ENCODE measurements around the gene TCF15. TPM values are rescaled to one million over a fixed set of nuclear protein-coding genes. Genes with fewer than 3 reads are reported as not detected.

TCF15 gene
- total and polyA plus RNA-seq, 2 of the 13 experiments (the other 11 are each of a cell fraction or from before 2014, with no cell fraction given): not detected

DNA sequence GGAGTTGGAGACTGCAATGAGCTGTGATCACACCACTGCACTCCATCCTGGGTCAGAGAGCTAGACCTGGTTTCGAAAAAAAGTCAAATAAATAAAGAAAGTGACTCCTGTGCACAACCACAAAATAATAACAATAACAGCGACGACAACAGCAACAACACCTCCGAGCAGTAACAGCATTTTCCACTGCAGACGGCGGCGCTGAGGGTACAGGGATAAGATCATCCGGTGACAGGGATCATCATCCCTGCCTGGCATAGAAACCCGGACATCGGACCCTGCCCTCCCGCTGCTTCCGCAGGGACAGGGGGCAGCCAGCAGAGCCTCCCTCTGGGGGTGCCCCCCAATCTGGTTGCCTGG lies 31.4 kb upstream of the TCF15 start (continued):
- TF ChIP-seq NFKB2 (CRISPR knock-in tag; IDR thresholded peaks at IDR 0.05; ENCODE audit: borderline replicate concordance): 0 out of 2 replicates have a peak, but pooled peaks have one; percentile 33
- no peak for TF ChIP-seq WIZ (CRISPR knock-in tag; IDR thresholded peaks at IDR 0.05)
- TF ChIP-seq U2AF1 (optimal IDR thresholded peaks at IDR 0.05; ENCODE audit: low read depth, low read length): no peak
- peak in 1 of 2 experiments; percentile 57; a peak in 1 of 4 replicates for TF ChIP-seq EP300 (IDR thresholded peaks at IDR 0.05; ENCODE audit: low read depth in 2 of 2, low read length in 2 of 2)
- no peak; the same call in 1 of the 2 replicates for TF ChIP-seq EP300 (CRISPR knock-in tag; IDR thresholded peaks at IDR 0.05; ENCODE audit: borderline replicate concordance)
- TF ChIP-seq REPIN1 (CRISPR knock-in tag; IDR thresholded peaks at IDR 0.05; ENCODE audit: borderline replicate concordance, low read depth): peak; percentile 79; the same call in 1 of the 2 replicates
- TF ChIP-seq ZNF451 (CRISPR knock-in tag; IDR thresholded peaks at IDR 0.05): 0 out of 2 replicates have a peak, but pooled peaks have one; percentile 23
- TF ChIP-seq, protein P1, sequence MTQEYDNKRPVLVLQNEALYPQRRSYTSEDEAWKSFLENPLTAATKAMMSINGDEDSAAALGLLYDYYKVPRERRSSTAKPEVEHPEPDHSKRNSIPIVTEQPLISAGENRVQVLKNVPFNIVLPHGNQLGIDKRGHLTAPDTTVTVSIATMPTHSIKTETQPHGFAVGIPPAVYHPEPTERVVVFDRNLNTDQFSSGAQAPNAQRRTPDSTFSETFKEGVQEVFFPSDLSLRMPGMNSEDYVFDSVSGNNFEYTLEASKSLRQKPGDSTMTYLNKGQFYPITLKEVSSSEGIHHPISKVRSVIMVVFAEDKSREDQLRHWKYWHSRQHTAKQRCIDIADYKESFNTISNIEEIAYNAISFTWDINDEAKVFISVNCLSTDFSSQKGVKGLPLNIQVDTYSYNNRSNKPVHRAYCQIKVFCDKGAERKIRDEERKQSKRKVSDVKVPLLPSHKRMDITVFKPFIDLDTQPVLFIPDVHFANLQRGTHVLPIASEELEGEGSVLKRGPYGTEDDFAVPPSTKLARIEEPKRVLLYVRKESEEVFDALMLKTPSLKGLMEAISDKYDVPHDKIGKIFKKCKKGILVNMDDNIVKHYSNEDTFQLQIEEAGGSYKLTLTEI (CRISPR knock-in tag; conservative IDR thresholded peaks at IDR 0.05): no peak
- TF ChIP-seq ZSCAN9 (CRISPR knock-in tag; IDR thresholded peaks at IDR 0.05; ENCODE audit: borderline replicate concordance): no peak
- TF ChIP-seq REXO4 (CRISPR knock-in tag; IDR thresholded peaks at IDR 0.05; ENCODE audit: borderline replicate concordance): no peak
- peak; percentile 59; the same call in 1 of the 2 replicates for TF ChIP-seq NCOR1 (IDR thresholded peaks at IDR 0.05; ENCODE audit: borderline replicate concordance, low read length)
- peak; percentile 73; the same call in 1 of the 2 replicates for TF ChIP-seq HDAC2 (CRISPR knock-in tag; IDR thresholded peaks at IDR 0.05)
- peak; percentile 80 for TF ChIP-seq ELF1 (CRISPR knock-in tag; IDR thresholded peaks at IDR 0.05)
- TF ChIP-seq, protein P2, sequence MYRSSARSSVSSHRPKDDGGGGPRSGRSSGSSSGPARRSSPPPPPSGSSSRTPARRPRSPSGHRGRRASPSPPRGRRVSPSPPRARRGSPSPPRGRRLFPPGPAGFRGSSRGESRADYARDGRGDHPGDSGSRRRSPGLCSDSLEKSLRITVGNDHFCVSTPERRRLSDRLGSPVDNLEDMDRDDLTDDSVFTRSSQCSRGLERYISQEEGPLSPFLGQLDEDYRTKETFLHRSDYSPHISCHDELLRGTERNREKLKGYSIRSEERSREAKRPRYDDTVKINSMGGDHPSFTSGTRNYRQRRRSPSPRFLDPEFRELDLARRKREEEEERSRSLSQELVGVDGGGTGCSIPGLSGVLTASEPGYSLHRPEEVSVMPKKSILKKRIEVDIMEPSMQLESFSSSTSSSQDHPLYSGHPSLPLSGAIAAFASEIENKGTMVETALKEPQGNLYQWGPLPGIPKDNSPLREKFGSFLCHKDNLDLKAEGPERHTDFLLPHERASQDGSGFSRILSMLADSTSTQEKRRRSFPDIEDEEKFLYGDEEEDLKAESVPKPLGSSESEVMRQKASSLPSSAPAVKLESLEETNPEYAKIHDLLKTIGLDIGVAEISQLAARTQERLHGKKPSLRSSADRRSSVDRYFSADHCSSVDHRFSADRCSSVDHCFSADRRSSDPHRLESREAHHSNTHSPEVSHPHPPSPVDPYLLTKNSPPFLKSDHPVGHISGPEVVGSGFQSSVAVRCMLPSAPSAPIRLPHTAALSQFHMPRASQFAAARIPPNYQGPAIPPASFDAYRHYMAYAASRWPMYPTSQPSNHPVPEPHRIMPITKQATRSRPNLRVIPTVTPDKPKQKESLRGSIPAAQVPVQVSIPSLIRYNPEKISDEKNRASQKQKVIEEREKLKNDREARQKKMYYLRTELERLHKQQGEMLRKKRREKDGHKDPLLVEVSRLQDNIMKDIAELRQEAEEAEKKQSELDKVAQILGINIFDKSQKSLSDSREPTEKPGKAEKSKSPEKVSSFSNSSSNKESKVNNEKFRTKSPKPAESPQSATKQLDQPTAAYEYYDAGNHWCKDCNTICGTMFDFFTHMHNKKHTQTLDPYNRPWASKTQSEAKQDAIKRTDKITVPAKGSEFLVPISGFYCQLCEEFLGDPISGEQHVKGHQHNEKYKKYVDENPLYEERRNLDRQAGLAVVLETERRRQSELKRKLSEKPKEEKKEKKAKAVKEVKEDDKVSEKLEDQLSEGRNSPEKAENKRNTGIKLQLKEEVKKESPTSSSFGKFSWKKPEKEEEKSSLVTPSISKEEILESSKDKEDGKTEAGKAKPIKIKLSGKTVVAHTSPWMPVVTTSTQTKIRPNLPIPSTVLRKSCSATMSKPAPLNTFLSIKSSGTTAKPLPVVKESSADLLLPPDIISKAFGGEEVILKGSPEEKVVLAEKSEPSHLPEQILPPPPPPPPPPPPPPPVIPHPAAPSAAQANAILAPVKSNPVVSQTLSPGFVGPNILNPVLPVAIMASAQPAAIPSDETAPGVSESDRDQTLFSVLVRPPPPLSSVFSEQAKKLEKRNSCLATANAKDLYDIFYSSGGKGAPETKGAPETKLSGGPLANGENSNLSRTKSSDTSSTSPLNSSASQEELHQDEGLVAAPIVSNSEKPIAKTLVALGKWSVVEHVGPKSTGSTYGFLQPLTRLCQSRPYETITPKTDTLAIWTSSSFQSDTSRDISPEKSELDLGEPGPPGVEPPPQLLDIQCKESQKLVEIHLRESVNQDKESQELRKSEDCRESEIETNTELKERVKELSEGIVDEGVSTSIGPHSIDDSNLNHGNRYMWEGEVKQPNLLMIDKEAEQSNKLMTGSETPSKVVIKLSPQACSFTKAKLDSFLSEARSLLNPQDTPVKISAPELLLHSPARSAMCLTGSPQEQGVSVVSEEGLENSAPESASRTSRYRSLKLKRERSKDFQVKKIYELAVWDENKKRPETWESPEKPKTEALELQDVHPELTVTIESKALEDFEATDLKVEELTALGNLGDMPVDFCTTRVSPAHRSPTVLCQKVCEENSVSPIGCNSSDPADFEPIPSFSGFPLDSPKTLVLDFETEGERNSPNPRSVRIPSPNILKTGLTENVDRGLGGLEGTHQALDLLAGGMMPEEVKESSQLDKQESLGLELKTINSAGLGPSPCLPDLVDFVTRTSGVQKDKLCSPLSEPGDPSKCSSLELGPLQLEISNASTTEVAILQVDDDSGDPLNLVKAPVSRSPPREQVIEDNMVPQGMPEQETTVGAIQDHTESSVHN (CRISPR knock-in tag; IDR thresholded peaks at IDR 0.05): no peak
- TF ChIP-seq, protein P3, sequence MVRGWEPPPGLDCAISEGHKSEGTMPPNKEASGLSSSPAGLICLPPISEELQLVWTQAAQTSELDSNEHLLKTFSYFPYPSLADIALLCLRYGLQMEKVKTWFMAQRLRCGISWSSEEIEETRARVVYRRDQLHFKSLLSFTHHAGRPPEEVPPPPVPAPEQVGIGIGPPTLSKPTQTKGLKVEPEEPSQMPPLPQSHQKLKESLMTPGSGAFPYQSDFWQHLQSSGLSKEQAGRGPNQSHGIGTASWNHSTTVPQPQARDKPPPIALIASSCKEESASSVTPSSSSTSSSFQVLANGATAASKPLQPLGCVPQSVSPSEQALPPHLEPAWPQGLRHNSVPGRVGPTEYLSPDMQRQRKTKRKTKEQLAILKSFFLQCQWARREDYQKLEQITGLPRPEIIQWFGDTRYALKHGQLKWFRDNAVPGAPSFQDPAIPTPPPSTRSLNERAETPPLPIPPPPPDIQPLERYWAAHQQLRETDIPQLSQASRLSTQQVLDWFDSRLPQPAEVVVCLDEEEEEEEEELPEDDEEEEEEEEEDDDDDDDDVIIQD (CRISPR knock-in tag; IDR thresholded peaks at IDR 0.05; ENCODE audit: low read depth): peak; percentile 70
- no peak for TF ChIP-seq MTF2 (CRISPR knock-in tag; IDR thresholded peaks at IDR 0.05; ENCODE audit: borderline replicate concordance)
- TF ChIP-seq NCOA5 (CRISPR knock-in tag; IDR thresholded peaks at IDR 0.05): no peak
- no peak; the same call in 1 of the 2 replicates for TF ChIP-seq ZNF629 (CRISPR knock-in tag; conservative IDR thresholded peaks at IDR 0.05)
- TF ChIP-seq POLR2A (IDR thresholded peaks at IDR 0.05; ENCODE audit: insufficient read depth in 1 of 2, low read depth in 2 of 2, low read length in 2 of 2): no peak

All from HepG2 (cell line).